SK-N-SH (cell line): ENCODE results near the gene SLC9A7. TPM values are rescaled to one million over a fixed set of nuclear protein-coding genes. Genes with fewer than 3 reads are reported as not detected.

Experiments
- CTCF ChIA-PET: fragments of 300-600, 350-600 bp; formaldehyde crosslinking; extraction: SDS; loops from one replicate; lab custom pipeline; 2021; lab: Yijun Ruan, JAX
- POLR2A ChIA-PET: fragments of 350-600 bp; sonication (Branson Sonifier 250); formaldehyde crosslinking; extraction: SDS; loops from one replicate; lab custom pipeline; 2020; ENCODE audit warnings: antibody characterized with exemption, inconsistent platforms; lab: Yijun Ruan, JAX
- DNase-seq: peaks from one replicate; pipeline ENCODE4 v3.0.0; 2012
- H2AFZ ChIP-seq: fragments of 200-600 bp; sonication (generic); 2 replicates; pipeline ENCODE4 v1.8.1; 2016; ENCODE audit warnings: antibody characterized with exemption, mild to moderate bottlenecking, low read depth
- H3F3A ChIP-seq: fragments of 200-600 bp; sonication (generic); replicated peaks from 2 replicates; pipeline ENCODE3; 2016; ENCODE audit warnings: antibody characterized with exemption, mild to moderate bottlenecking; ENCODE audit not compliant: insufficient read depth
- H3K27ac ChIP-seq, 2 experiments: fragments of 200-500 bp in 1 of 2; fragments of 200-600 bp in 1 of 2; sonication (Bioruptor generic) in 1 of 2; sonication (generic), shearing (Covaris generic) in 1 of 2; 2 replicates each; pipeline versions ENCODE4 v1.5.1 to v1.6.1; 2014 to 2016; ENCODE audit warnings: low read depth in 2 of 2, inconsistent platforms in 1 of 2, low read length in 1 of 2, mild to moderate bottlenecking in 1 of 2, mixed read lengths in 1 of 2
- H3K27me3 ChIP-seq: fragments of 200-600 bp; sonication (generic), shearing (Covaris generic); 2 replicates; pipeline ENCODE4 v1.6.1; 2016; ENCODE audit warnings: mixed run types; ENCODE audit not compliant: insufficient read depth
- H3K36me3 ChIP-seq, 2 experiments: fragments of 200-500 bp in 1 of 2; fragments of 200-600 bp in 1 of 2; sonication (Bioruptor generic) in 1 of 2; sonication (generic) in 1 of 2; replicated peaks in 1 of 2; 2 replicates each; pipeline versions ENCODE3 to v1.5.1; 2014 to 2016; ENCODE audit warnings: low read length in 1 of 2, mild to moderate bottlenecking in 1 of 2; ENCODE audit not compliant: insufficient read depth in 2 of 2, control insufficient read depth in 1 of 2
- H3K4me1 ChIP-seq, 2 experiments: fragments of 200-500 bp in 1 of 2; fragments of 200-600 bp in 1 of 2; sonication (Bioruptor generic) in 1 of 2; sonication (generic), shearing (Covaris generic) in 1 of 2; 2 replicates each; pipeline versions ENCODE4 v1.5.1 to v1.6.1; 2014 to 2016; ENCODE audit warnings: low read depth in 1 of 2, low read length in 1 of 2, mixed run types in 1 of 2; ENCODE audit not compliant: insufficient read depth in 2 of 2, control insufficient read depth in 1 of 2
- H3K4me2 ChIP-seq: fragments of 200-600 bp; sonication (generic), shearing (Covaris generic); 2 replicates; pipeline ENCODE4 v1.6.1; 2017; ENCODE audit warnings: mixed run types
- H3K4me3 ChIP-seq, 2 experiments: fragments of 200-500 bp in 1 of 2; fragments of 200-600 bp in 1 of 2; sonication (Bioruptor generic) in 1 of 2; sonication (generic), shearing (Covaris generic) in 1 of 2; 2 replicates each; pipeline versions ENCODE4 v1.5.1 to v1.8.1; 2014 to 2016; ENCODE audit warnings: low read depth in 2 of 2, inconsistent platforms in 1 of 2, low read length in 1 of 2, mild to moderate bottlenecking in 1 of 2, mixed read lengths in 1 of 2, moderate library complexity in 1 of 2
- H3K79me2 ChIP-seq: fragments of 200-600 bp; sonication (generic); 2 replicates; pipeline ENCODE4 v1.8.1; 2017; ENCODE audit warnings: mild to moderate bottlenecking; ENCODE audit not compliant: insufficient read depth
- H3K9ac ChIP-seq: fragments of 200-600 bp; sonication (generic); 2 replicates; pipeline ENCODE4 v1.6.1; 2017; ENCODE audit warnings: mixed run types
- H3K9me2 ChIP-seq: fragments of 200-600 bp; sonication (generic); 2 replicates; pipeline ENCODE4 v1.6.1; 2017; ENCODE audit warnings: mixed run types
- H3K9me3 ChIP-seq: fragments of 200-600 bp; sonication (generic); 2 replicates; pipeline ENCODE4 v1.6.1; 2017; ENCODE audit warnings: mixed run types, mild to moderate bottlenecking, moderate library complexity
- H4K20me1 ChIP-seq: fragments of 200-600 bp; sonication (generic); 2 replicates; pipeline ENCODE4 v1.6.1; 2017; ENCODE audit warnings: mild to moderate bottlenecking, mixed run types; ENCODE audit not compliant: insufficient read depth
- CHD2 ChIP-seq: fragments of 150-350 bp; IDR thresholded peaks from 2 replicates; pipeline ENCODE4 v1.6.1; 2018; ENCODE audit warnings: low read length; ENCODE audit not compliant: partially characterized antibody
- EZH2phosphoT487 ChIP-seq: fragments of 200-600 bp; sonication (generic); IDR thresholded peaks from 2 replicates; pipeline ENCODE4 v1.6.1; 2017; ENCODE audit warnings: low read depth, mixed run types, mild to moderate bottlenecking, antibody characterized with exemption, moderate library complexity, borderline replicate concordance
- FOXJ3 ChIP-seq: sonication (generic); formaldehyde crosslinking; IDR thresholded peaks from 2 replicates; pipeline ENCODE4 v1.5.1; 2020; ENCODE audit warnings: mild to moderate bottlenecking, missing genetic modification reagents
- FOXM1 ChIP-seq: IDR thresholded peaks from 2 replicates; pipeline ENCODE4 v1.4.0; 2012; ENCODE audit warnings: low read depth, mild to moderate bottlenecking
- GATA2 ChIP-seq: sonication (generic); formaldehyde crosslinking; IDR thresholded peaks from 2 replicates; pipeline ENCODE4 v1.5.0; 2020; ENCODE audit warnings: mild to moderate bottlenecking, missing genetic modification reagents
- MEF2A ChIP-seq: IDR thresholded peaks from 2 replicates; pipeline ENCODE4 v1.4.0; 2012; ENCODE audit warnings: low read depth, borderline replicate concordance
- NRF1 ChIP-seq: IDR thresholded peaks from 2 replicates; pipeline ENCODE4 v1.6.1; 2012; ENCODE audit warnings: low read depth, mild to moderate bottlenecking, low read length
- RAD21 ChIP-seq: IDR thresholded peaks from 2 replicates; pipeline ENCODE4 v1.6.1; 2012; ENCODE audit warnings: mild to moderate bottlenecking, low read length
- RCOR1 ChIP-seq: fragments of 150-350 bp; IDR thresholded peaks from 2 replicates; pipeline ENCODE4 v1.6.1; 2017; ENCODE audit warnings: antibody characterized with exemption, low read length
- RXRA ChIP-seq: IDR thresholded peaks from 2 replicates; pipeline ENCODE4 v1.4.0; 2012; ENCODE audit warnings: low read depth, mild to moderate bottlenecking, borderline replicate concordance
- SIN3A ChIP-seq: IDR thresholded peaks from 2 replicates; pipeline ENCODE4 v1.6.1; 2012; ENCODE audit warnings: low read depth, mild to moderate bottlenecking, low read length, moderate library complexity, borderline replicate concordance
- SMC3 ChIP-seq: IDR thresholded peaks from 2 replicates; pipeline ENCODE4 v1.6.1; 2012; ENCODE audit warnings: low read depth, low read length, improper control_type of control experiment
- USF1 ChIP-seq: IDR thresholded peaks from 2 replicates; pipeline ENCODE4 v1.4.0; 2012; ENCODE audit warnings: low read depth, borderline replicate concordance
- USF2 ChIP-seq: fragments of 150-350 bp; IDR thresholded peaks from 2 replicates; pipeline ENCODE4 v1.6.1; 2017; ENCODE audit warnings: antibody characterized with exemption, low read length, low read depth, borderline replicate concordance
- ZBTB33 ChIP-seq: IDR thresholded peaks from 2 replicates; pipeline ENCODE4 v1.4.0; 2012; ENCODE audit warnings: low read depth, borderline replicate concordance
- WGBS: methylation state at CpG from one replicate; pipeline ENCODE4 v1.1.6; 2017; ENCODE audit warnings: low lambda C conversion rate; 5-methylcytosine and 5-hydroxymethylcytosine counted together
- polyA plus RNA-seq, 3 experiments: library from polyadenylated mRNA; depleted of rRNA; stranded (reverse); fragments of >200 nt; gene quantifications; 2 replicates each; pipeline ENCODE4 v1.2.3, GENCODE V29; 2012
- TF ChIP-seq, protein P1 (sequence below): IDR thresholded peaks from 2 replicates; pipeline ENCODE4 v1.6.1; 2012; ENCODE audit warnings: mild to moderate bottlenecking, low read depth, low read length, moderate library complexity
- TF ChIP-seq, protein P2 (sequence below): IDR thresholded peaks from 2 replicates; pipeline ENCODE4 v1.4.0; 2012; ENCODE audit warnings: low read depth

The SLC9A7 gene
- polyA plus RNA-seq, 1 of the 3 experiments (the other 2 are of a cell fraction) = 10.5 TPM

GRCh38 chrX:46666831-46667230 is 92.1 kb downstream of the SLC9A7 start:
- no peak overlapping the region for H2AFZ ChIP-seq
- no peaks in the 10 kb centered on the region for H3K9me3 ChIP-seq
- no peaks in the 10 kb centered on the region for H3K79me2 ChIP-seq
- H3K4me1 ChIP-seq = peaks cover 0 to 1% of the 10 kb centered on the region in 2 experiments; a peak in 1 of 4 replicates
- no peaks in the 10 kb centered on the region; the same call in 1 of the 2 replicates for H3K27me3 ChIP-seq
- TF ChIP-seq FOXJ3 (CRISPR knock-in tag) (no peak), USF1 (no peak), RAD21 (no peak), EZH2phosphoT487 (no peak), ZBTB33 (no peak), GATA2 (CRISPR knock-in tag) (no peak), RXRA (no peak), RCOR1 (no peak), SMC3 (no peak), FOXM1 (no peak), NRF1 (no peak), SIN3A (no peak), MEF2A (no peak), CHD2 (no peak), USF2 (no peak)
- TF ChIP-seq, protein P1, sequence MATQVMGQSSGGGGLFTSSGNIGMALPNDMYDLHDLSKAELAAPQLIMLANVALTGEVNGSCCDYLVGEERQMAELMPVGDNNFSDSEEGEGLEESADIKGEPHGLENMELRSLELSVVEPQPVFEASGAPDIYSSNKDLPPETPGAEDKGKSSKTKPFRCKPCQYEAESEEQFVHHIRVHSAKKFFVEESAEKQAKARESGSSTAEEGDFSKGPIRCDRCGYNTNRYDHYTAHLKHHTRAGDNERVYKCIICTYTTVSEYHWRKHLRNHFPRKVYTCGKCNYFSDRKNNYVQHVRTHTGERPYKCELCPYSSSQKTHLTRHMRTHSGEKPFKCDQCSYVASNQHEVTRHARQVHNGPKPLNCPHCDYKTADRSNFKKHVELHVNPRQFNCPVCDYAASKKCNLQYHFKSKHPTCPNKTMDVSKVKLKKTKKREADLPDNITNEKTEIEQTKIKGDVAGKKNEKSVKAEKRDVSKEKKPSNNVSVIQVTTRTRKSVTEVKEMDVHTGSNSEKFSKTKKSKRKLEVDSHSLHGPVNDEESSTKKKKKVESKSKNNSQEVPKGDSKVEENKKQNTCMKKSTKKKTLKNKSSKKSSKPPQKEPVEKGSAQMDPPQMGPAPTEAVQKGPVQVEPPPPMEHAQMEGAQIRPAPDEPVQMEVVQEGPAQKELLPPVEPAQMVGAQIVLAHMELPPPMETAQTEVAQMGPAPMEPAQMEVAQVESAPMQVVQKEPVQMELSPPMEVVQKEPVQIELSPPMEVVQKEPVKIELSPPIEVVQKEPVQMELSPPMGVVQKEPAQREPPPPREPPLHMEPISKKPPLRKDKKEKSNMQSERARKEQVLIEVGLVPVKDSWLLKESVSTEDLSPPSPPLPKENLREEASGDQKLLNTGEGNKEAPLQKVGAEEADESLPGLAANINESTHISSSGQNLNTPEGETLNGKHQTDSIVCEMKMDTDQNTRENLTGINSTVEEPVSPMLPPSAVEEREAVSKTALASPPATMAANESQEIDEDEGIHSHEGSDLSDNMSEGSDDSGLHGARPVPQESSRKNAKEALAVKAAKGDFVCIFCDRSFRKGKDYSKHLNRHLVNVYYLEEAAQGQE = no peak
- TF ChIP-seq, protein P2, sequence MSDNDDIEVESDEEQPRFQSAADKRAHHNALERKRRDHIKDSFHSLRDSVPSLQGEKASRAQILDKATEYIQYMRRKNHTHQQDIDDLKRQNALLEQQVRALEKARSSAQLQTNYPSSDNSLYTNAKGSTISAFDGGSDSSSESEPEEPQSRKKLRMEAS = no peak
- no peaks in the 10 kb centered on the region for H3K36me3 ChIP-seq
- no peak overlapping the region for H3K27ac ChIP-seq
- CTCF ChIA-PET = no interaction called here
- peaks cover 8% of the 10 kb centered on the region for H3F3A ChIP-seq
- H3K4me3 ChIP-seq = no peak overlapping the region
- no peak for DNase-seq
- 43% methylated on average over 2 of the region's 2 CpGs for WGBS
- POLR2A ChIA-PET = no interaction called here
- H3K9me2 ChIP-seq = no peaks in the 10 kb centered on the region
- no peaks in the 10 kb centered on the region for H4K20me1 ChIP-seq
- H3K4me2 ChIP-seq = no peak overlapping the region
- H3K9ac ChIP-seq = no peak overlapping the region
